DLD1 (cell line): ENCODE measurements around the gene TTLL11.

ENCODE experiments used
- in situ Hi-C: cut with HindIII; loops from 2 replicates; pipeline ENCODE4 v1.10.0; 2017; ENCODE audit warnings: low sequenced_read_pairs

TTLL11 gene

GRCh38 chr9:121890746-121891145 is 202.4 kb downstream of the TTLL11 start:
- in situ Hi-C loops = no loop called here

- in situ Hi-C loops = no loop called here
Measured at GRCh38 chr9:121889990-121890563, 203.0 kb downstream of the TTLL11 start.

- in situ Hi-C loops = no loop called here
Measured at GRCh38 chr9:121888438-121888775, 204.7 kb downstream of the TTLL11 start.

- in situ Hi-C loops = no loop called here
Measured at GRCh38 chr9:121887553-121888437, 205.3 kb downstream of the TTLL11 start.

- in situ Hi-C loops = no loop called here
Measured at GRCh38 chr9:121886759-121887485, 206.2 kb downstream of the TTLL11 start.

GRCh38 chr9:121885345-121885901 is 207.7 kb downstream of the TTLL11 start:
- in situ Hi-C loops = no loop called here

- in situ Hi-C loops = no loop called here
Measured at GRCh38 chr9:121884057-121884541, 209.0 kb downstream of the TTLL11 start.

GRCh38 chr9:121883281-121884056 is 209.6 kb downstream of the TTLL11 start:
- in situ Hi-C loops = no loop called here

- in situ Hi-C loops = no loop called here
Measured at GRCh38 chr9:121881920-121882500, 211.1 kb downstream of the TTLL11 start.

- in situ Hi-C loops = no loop called here
Measured at GRCh38 chr9:121880343-121880898, 212.7 kb downstream of the TTLL11 start.

GRCh38 chr9:121878271-121878822 is 214.8 kb downstream of the TTLL11 start:
- in situ Hi-C loops = no loop called here

GRCh38 chr9:121876658-121877271 is 216.3 kb downstream of the TTLL11 start:
- in situ Hi-C loops = no loop called here

- in situ Hi-C loops = no loop called here
Measured at GRCh38 chr9:121876255-121876654, 216.9 kb downstream of the TTLL11 start.

- in situ Hi-C loops = no loop called here
Measured at GRCh38 chr9:121874524-121874923, 218.6 kb downstream of the TTLL11 start.

GRCh38 chr9:121871431-121872025 is 221.6 kb downstream of the TTLL11 start:
- in situ Hi-C loops = no loop called here

- in situ Hi-C loops = no loop called here
Measured at GRCh38 chr9:121870271-121870670, 222.8 kb downstream of the TTLL11 start.

GRCh38 chr9:121868626-121869025 is 224.5 kb downstream of the TTLL11 start:
- in situ Hi-C loops = no loop called here

GRCh38 chr9:121866927-121867326 is 226.2 kb downstream of the TTLL11 start:
- in situ Hi-C loops = no loop called here

GRCh38 chr9:121865884-121866283 is 227.2 kb downstream of the TTLL11 start:
- in situ Hi-C loops = no loop called here
